Left hindlimb (tissue), 1 donor: ENCODE results near the gene NISCH.

Experiments used
- DNase-seq: peaks from one replicate; pipeline ENCODE4 v3.0.0-alpha.2; 2018

NISCH gene

GRCh38 chr3:52455283-52456168, at the start of gene NISCH:
TSS of gene NISCH (plus strand) at chr3:52455604. CDS start at chr3:52455642, 38 bp downstream.
- peak; percentile 91 for DNase-seq

DNA sequence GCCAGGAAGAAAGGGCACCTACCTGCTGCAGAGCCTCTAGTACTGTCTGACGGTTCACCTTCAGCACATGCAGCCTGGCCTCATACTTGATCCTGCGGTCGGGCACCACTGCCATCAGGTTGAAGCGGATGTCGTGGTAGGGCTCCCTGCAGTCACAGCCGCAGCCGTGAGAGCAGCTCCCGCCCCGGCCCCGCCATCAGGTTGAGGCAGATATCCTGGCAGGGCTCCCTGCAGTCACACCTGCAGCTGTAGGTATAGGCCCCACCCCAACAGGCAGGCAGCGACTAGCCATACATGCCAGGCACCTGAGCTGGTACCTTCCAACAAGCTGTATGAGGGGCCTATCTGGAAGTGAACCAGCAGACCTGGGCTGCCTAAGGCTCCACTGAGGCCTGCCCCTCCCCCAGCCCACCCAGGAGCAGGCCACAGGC, 49.2 kb upstream of the NISCH start:
- DNase-seq = peak; percentile 31

GRCh38 chr3:52406791-52407510, 48.5 kb upstream of the NISCH start:
- DNase-seq = peak; percentile 31

DNA sequence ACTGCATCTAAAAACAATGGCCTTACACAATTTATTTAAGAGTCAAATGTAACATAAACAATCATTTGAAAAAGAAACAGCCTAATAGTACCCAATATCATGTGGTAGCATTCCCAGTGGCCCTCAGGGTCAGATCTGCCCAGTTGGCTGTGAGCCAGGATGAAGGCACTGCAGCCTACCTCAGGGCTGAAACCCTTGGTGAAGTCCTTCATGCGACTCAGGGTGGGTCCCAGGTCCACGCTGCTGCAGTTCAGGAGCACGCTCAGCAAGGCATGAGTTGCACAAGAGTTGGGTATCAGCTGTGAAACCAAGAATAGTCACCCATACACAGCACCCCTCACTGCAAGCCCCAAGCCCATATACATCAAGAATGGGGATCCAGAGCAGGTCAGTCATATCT, 47.6 kb upstream of the NISCH start:
- peak; percentile 20 for DNase-seq

GRCh38 chr3:52408466-52408865, 46.9 kb upstream of the NISCH start:
- peak; percentile 25 for DNase-seq

DNA sequence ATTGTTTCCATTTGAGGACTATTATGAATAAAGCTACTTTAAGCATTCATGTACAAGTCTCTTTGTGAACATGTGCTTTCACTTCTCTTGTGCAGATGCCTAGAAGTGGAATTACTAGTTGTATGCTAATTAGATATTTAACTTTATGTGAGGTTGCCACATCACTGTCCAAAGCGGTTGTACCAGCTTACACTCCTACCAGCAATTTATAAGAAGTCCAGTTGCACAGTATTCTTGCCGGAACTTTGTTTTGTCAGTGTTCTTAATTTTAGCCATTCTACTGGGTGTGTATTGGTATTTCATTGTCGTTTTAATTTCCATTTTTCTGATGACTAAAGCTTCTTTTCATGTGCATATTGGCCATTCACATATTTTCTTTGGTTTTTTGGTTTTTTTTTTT, 39.6 kb upstream of the NISCH start:
- no peak for DNase-seq

GRCh38 chr3:52420388-52420787, 35.0 kb upstream of the NISCH start:
- DNase-seq = no peak

GRCh38 chr3:52422669-52423068, 32.7 kb upstream of the NISCH start:
- no peak for DNase-seq

DNA sequence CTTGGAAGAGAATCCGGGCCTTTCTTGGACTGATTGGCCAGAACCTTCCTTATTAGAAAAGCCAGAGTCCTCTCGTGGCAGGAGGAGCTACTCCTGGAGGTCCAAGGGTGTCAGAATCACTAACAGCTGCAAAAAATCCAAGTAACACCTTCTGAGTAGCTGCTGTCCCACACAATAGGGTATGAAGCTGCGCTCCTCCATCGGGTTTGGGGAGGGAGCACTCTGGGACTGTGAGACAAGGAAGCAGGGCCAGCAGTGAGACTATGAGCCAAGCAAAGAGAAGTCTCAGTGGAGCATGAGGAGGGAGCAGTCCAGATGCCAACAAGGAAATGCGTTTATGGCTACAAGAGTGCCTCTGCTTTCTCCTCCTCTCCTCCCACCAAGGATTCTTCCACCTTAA, 32.2 kb upstream of the NISCH start:
- DNase-seq = no peak

DNA sequence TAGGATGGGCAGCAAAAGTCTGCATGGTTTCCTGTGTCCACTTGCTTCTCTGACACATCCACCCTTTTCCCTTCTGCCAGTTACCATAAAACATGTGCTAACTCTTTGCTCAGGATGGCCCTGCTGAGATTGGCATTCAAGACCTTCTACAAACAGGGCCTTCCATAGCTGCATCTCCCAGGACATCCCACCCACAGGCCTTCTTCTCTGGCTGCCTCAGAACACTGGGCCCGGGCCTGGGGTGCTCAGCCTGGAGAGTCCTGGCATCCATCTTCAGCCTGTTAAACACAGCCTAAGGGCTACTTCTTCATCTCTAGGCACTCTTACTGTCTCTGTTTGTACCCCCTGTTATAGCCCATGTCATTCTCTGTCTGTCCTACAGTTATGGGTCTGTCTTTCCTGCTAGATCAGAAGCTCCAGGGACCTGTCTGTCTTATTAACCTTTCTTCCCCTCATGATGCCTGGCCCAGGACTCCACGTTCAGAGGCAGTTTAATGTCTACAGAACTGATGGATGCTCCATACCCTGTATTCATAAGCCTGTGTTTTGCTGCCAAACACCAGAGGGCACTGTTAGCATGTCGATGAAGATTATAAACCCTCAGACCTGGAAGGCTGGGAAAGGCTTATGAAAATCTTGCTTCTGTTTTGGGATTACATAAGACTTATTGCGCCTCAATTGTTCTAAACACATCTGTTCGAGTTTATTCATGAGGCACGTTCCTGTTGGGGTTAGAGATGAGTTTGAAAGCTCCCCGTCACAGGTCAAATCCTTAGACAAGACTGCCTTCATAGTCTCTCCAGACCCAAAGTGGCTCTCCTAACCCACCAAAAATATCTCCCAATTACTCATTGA, 27.0 kb upstream of the NISCH start:
- DNase-seq = peak; percentile 45

DNA sequence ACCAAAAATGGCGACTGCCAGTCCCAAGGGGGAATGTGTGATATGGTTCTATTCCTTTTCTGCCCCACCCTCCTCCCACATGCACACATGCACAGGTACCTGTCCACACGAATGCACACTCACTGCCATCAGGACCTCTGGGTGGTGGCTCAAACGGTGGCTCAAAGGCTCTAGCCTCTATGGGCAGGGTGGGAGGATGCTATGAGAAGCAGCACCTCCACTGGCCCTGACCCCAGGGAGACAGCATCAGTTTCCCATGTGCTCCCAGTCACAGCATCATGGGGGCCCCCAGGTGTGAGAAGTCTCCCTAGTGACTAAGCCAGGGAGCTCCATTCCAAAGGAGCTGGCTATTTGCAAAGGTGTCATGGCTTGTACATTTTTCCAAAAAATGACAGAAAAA, 26.4 kb upstream of the NISCH start:
- DNase-seq = no peak

GRCh38 chr3:52429779-52430415, 25.5 kb upstream of the NISCH start:
- peak; percentile 29 for DNase-seq

DNA sequence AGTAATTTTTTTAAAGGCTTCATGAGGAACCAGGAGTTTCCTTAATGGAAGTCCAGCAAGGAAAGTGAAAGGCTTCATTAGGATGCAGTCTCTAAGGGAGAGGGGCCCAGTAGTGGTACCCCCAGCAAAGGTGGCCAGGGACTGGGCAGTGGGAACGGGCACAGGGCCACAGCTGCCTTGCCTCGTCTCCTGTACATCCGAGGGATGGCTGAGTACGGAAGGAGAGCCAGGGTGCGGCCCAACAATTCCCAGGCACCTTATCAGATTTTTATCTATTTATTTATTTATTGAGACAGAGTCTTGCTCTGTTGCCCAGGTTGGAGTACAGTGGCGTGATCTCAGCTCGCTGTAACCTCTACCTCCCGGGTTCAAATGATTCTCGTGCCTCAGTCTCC, 25.0 kb upstream of the NISCH start:
- DNase-seq = no peak

GRCh38 chr3:52431459-52432223, 23.8 kb upstream of the NISCH start:
- DNase-seq = no peak

DNA sequence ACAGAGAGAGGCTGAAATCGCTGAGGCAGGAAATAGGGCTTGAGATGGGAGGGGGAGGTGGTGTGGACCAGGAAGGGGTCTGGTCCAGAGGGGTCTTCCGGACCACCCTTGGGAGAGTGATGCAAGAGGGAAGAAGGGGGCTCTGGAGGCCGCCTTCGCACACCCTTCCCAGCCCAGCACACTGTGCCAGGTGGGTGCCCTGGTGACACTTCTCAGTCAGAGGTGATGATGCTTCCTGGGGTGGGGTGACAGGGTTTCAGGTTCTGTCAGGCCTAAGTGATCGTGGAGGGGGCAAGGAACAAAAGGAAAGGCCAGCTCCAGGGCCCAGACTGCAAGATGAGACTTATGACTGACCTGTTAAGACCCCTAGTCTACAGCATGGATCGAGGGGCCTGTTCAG, 23.2 kb upstream of the NISCH start:
- DNase-seq = no peak

DNA sequence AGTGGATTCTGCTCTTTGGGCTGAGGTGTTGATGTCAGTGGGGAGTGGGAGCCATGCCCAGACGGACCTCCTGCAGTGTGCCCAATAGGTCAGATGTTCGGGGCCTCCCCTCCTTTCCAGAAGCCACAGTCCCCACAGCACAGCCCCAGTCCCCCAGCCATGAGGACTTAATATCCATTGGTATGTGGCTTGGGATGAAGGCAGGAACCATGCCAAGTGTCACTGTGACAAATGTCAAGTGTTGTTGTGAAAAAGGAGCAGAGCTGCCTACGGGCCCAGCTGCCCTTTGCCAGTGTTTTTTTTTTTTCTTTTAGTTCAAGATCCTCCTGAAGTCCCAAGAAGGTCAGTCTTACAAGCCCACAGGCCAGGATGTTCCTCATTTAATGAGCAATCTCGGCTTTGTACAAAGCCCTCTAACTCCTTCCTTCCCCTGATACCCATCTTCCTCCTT, 22.7 kb upstream of the NISCH start:
- DNase-seq = peak; percentile 31

GRCh38 chr3:52433328-52433995, 21.9 kb upstream of the NISCH start:
- DNase-seq = peak; percentile 23

DNA sequence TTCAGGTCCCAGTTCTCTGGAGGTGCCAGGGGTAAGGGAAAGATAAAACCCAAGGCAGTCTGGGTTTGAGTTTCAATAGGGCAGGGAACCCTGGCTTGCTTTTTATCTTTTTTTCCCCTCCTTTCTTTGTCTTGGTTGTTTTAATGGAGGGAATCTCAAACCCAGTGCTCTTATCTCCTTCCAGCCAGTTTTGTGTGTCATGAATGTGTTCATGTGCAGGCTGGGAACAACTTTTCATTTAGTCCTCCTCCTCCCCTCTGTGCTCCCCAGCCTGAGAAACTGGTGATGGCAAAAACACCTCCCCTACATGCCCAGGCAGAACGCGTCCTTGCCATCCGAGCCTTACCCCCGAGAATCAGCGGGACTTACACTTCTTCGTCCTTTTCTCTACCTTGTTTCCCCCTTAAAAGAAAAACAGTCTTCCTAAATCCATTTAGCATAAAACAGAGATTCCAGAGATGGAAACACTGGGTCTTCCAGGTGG, 21.4 kb upstream of the NISCH start:
- DNase-seq = no peak

GRCh38 chr3:52434491-52435115, 20.8 kb upstream of the NISCH start:
- DNase-seq = no peak
